GM18508 (cell line): ENCODE data around the gene IQCH.

Source experiments
- ATAC-seq: cut with Tn5 transposase; IDR thresholded peaks from one replicate; pipeline ENCODE4 v1.9.1; 2021; ENCODE audit warnings: moderate number of reproducible peaks; ENCODE audit not compliant: insufficient read depth, unreplicated experiment

Gene IQCH

GRCh38 chr15:67254238-67255175 is at the start of gene IQCH, which contains the start of gene AAGAB:
Gene IQCH, plus strand, starts transcription at chr15:67254786. Its CDS starts 111 bp downstream, at chr15:67254897.
Gene AAGAB, minus strand, starts transcription at chr15:67254661. Its CDS starts 30 bp downstream, at chr15:67254631.
- peak; percentile 75 for ATAC-seq

GRCh38 chr15:67207555-67208207 is 46.9 kb upstream of the IQCH start:
- ATAC-seq: no peak

- ATAC-seq: no peak
These were observed 46.2 kb upstream of the IQCH start for GRCh38 chr15:67208396-67208795.

GRCh38 chr15:67210555-67211168 is 43.9 kb upstream of the IQCH start:
- ATAC-seq: no peak

GRCh38 chr15:67212684-67213367 is 41.8 kb upstream of the IQCH start:
- no peak for ATAC-seq

GRCh38 chr15:67215102-67215501 is 39.5 kb upstream of the IQCH start:
- no peak for ATAC-seq

- no peak for ATAC-seq
These were observed 37.7 kb upstream of the IQCH start for GRCh38 chr15:67216859-67217258.

- ATAC-seq: no peak
These were observed 36.2 kb upstream of the IQCH start for GRCh38 chr15:67218428-67218827.

GRCh38 chr15:67219288-67219687 is 35.3 kb upstream of the IQCH start:
- ATAC-seq: no peak

- no peak for ATAC-seq
These were observed 29.7 kb upstream of the IQCH start for GRCh38 chr15:67224889-67225288.

- no peak for ATAC-seq
These were observed 29.2 kb upstream of the IQCH start for GRCh38 chr15:67225336-67225735.

GRCh38 chr15:67227431-67227830 is 27.2 kb upstream of the IQCH start:
- no peak for ATAC-seq

GRCh38 chr15:67227846-67228245 is 26.7 kb upstream of the IQCH start:
- no peak for ATAC-seq

- no peak for ATAC-seq
These were observed 26.3 kb upstream of the IQCH start for GRCh38 chr15:67228286-67228685.

GRCh38 chr15:67230504-67230903 is 24.1 kb upstream of the IQCH start:
- ATAC-seq: no peak

GRCh38 chr15:67232591-67232990 is 22.0 kb upstream of the IQCH start:
- ATAC-seq: no peak

GRCh38 chr15:67240235-67241131 is 14.1 kb upstream of the IQCH start:
- no peak for ATAC-seq

- peak; percentile 57 for ATAC-seq
These were observed 13.3 kb upstream of the IQCH start for GRCh38 chr15:67241132-67241855.

GRCh38 chr15:67242708-67243111 is 11.9 kb upstream of the IQCH start:
- ATAC-seq: no peak
